Liver (tissue), 9 donors: Measurements from ENCODE around the gene CDK5R2. TPM values are rescaled to one million over a fixed set of nuclear protein-coding genes. Genes with fewer than 3 reads are reported as not detected.

ENCODE experiments used
- DNase-seq: peaks from one replicate; pipeline ENCODE4 v3.0.0-alpha.2; 2017; ENCODE audit warnings: low spot score
- H3K27ac ChIP-seq, 2 donors: one replicate each; pipeline ENCODE4 v1.7.0; 2013; ENCODE audit warnings: inconsistent platforms in 2 of 2, low read length in 2 of 2, control low read depth in 1 of 2, low read depth in 1 of 2, mild to moderate bottlenecking in 1 of 2
- H3K27me3 ChIP-seq, 4 donors: one replicate each; pipeline versions ENCODE4 v1.6.1 to v1.7.0; 2013; ENCODE audit warnings: low read length in 3 of 4, inconsistent platforms in 1 of 4, mild to moderate bottlenecking in 1 of 4, moderate library complexity in 1 of 4; ENCODE audit not compliant: control insufficient read depth in 4 of 4, insufficient read depth in 4 of 4
- H3K36me3 ChIP-seq, 4 donors: one replicate each; pipeline versions ENCODE4 v1.6.1 to v1.7.0; 2013; ENCODE audit warnings: low read length in 3 of 4, mild to moderate bottlenecking in 3 of 4, low read depth in 1 of 4, moderate library complexity in 1 of 4; ENCODE audit not compliant: control insufficient read depth in 4 of 4, insufficient read depth in 3 of 4
- H3K4me1 ChIP-seq, 4 donors: one replicate each; pipeline versions ENCODE4 v1.6.1 to v1.7.0; 2013; ENCODE audit warnings: low read length in 3 of 4, mild to moderate bottlenecking in 3 of 4, moderate library complexity in 1 of 4; ENCODE audit not compliant: control insufficient read depth in 4 of 4, insufficient read depth in 4 of 4
- H3K4me3 ChIP-seq, 3 donors: one replicate each; pipeline versions ENCODE4 v1.6.1 to v1.7.0; 2013; ENCODE audit warnings: low read length in 3 of 3, control low read depth in 1 of 3, low read depth in 1 of 3, mild to moderate bottlenecking in 1 of 3
- H3K9ac ChIP-seq, 2 donors: one replicate each; pipeline ENCODE4 v1.7.0; 2013; ENCODE audit warnings: low read length in 2 of 2, mild to moderate bottlenecking in 2 of 2, moderate library complexity in 2 of 2, control low read depth in 1 of 2, low read depth in 1 of 2
- H3K9me3 ChIP-seq, 4 donors: one replicate each; pipeline versions ENCODE4 v1.6.1 to v1.7.0; 2013; ENCODE audit warnings: low read length in 3 of 4; ENCODE audit not compliant: control insufficient read depth in 4 of 4
- EGR1 ChIP-seq, 2 donors: IDR thresholded peaks; 2 replicates each; pipeline ENCODE4 v1.6.1; 2016 to 2018; ENCODE audit warnings: antibody characterized with exemption in 2 of 2, low read depth in 2 of 2
- FOXA1 ChIP-seq: IDR thresholded peaks from 2 replicates; pipeline ENCODE4 v1.6.1; 2016; ENCODE audit warnings: antibody characterized with exemption
- GABPA ChIP-seq, 2 donors: IDR thresholded peaks in 1 of 2; conservative IDR thresholded peaks in 1 of 2; 2 replicates each; pipeline ENCODE4 v1.6.1; 2016; ENCODE audit warnings: antibody characterized with exemption in 2 of 2, mild to moderate bottlenecking in 1 of 2, moderate library complexity in 1 of 2
- HNF4A ChIP-seq, 2 donors: conservative IDR thresholded peaks; 2 replicates each; pipeline ENCODE4 v1.6.1; 2016; ENCODE audit warnings: antibody characterized with exemption in 2 of 2, mild to moderate bottlenecking in 2 of 2
- JUND ChIP-seq, 2 donors: IDR thresholded peaks; 2 replicates each; pipeline ENCODE4 v1.6.1; 2016; ENCODE audit warnings: antibody characterized with exemption in 2 of 2
- RXRA ChIP-seq, 2 donors: IDR thresholded peaks; 2 replicates each; pipeline ENCODE4 v1.6.1; 2017 to 2018; ENCODE audit warnings: antibody characterized with exemption in 2 of 2, mild to moderate bottlenecking in 1 of 2
- SP1 ChIP-seq: IDR thresholded peaks from 2 replicates; pipeline ENCODE4 v1.6.1; 2018; ENCODE audit warnings: antibody characterized with exemption, mild to moderate bottlenecking
- YY1 ChIP-seq: IDR thresholded peaks from 2 replicates; pipeline ENCODE4 v1.6.1; 2016; ENCODE audit warnings: antibody characterized with exemption, mild to moderate bottlenecking
- WGBS: extraction: QIAGEN DNeasy Blood & Tissue Kit; methylation state at CpG from one replicate; pipeline ENCODE4 v1.1.7; 2013; 5-methylcytosine and 5-hydroxymethylcytosine counted together
- polyA plus RNA-seq, 2 donors: library from polyadenylated mRNA; stranded (reverse) in 1 of 2; unstranded in 1 of 2; fragments of 200-250 nt in 1 of 2; fragments of >200 nt in 1 of 2; fragmentation: Nextera tagmentation in 1 of 2; extraction: Ambion mirVana in 1 of 2; gene quantifications; one replicate each; pipeline versions ENCODE4 v1.2.1 to v1.2.3, GENCODE V29; 2013 to 2015
- total RNA-seq, 2 donors: library from RNA; depleted of rRNA; stranded (reverse); fragments of >200 nt; gene quantifications; one replicate each; pipeline ENCODE4 v1.2.3, GENCODE V29; 2014
- TF ChIP-seq, protein P1 (sequence below): IDR thresholded peaks from 2 replicates; pipeline ENCODE4 v1.6.1; 2016; ENCODE audit warnings: antibody characterized with exemption, mild to moderate bottlenecking
- TF ChIP-seq, protein P2 (sequence below): fragments of 150-350 bp; IDR thresholded peaks from 2 replicates; pipeline ENCODE4 v1.5.1; 2017; ENCODE audit warnings: improper control_type of control experiment, low read depth, low read length; ENCODE audit not compliant: missing input control
- donor health status: healthy.
- donor health status: healthy.
- donor health status: healthy.
- donor health status: healthy.
- donor health status: healthy.

The CDK5R2 gene
- total and polyA plus RNA-seq, 4 donors, result not detected

DNA sequence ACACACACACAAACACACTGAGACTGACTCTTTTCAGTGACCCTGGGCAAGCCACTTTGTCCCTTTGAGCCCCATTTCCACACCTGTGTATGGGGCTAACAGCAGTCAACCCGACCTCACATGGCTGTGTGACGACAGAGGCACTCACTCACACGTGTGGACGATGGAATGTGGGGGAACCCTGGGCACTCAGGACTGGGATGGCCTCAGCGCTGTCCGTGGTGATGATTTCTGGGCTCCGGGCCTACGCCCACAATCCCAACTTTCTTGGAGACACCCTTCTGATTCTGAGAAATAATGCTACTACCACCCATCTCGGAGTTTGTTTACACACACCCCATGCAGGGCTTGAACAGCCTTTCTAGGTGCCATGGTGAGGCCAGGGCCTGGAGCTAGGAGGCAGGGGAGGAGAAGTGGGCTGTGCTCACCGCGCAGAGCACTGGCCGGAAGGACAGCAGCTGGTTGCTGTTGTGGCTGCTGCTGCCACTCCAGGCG, 32.3 kb downstream of the CDK5R2 start:
- Histone ChIP-seq H3K9me3 (no peaks in the 10 kb centered on the region), H3K36me3 (no peaks in the 10 kb centered on the region), H3K4me1 (peaks cover 11 to 24% (median 19%) of the 10 kb centered on the region in 4 donors), H3K27ac (no peak overlapping the region), H3K4me3 (no peak overlapping the region), H3K27me3 (peaks cover 10 to 29% (median 21%) of the 10 kb centered on the region in 4 donors), H3K9ac (no peak overlapping the region)
- no peak for DNase-seq
- TF ChIP-seq JUND (IDR thresholded peaks at IDR 0.05) (no peak), EGR1 (IDR thresholded peaks at IDR 0.05; ENCODE audit: low read depth in 2 of 2) (no peak)
- TF ChIP-seq, protein P1, sequence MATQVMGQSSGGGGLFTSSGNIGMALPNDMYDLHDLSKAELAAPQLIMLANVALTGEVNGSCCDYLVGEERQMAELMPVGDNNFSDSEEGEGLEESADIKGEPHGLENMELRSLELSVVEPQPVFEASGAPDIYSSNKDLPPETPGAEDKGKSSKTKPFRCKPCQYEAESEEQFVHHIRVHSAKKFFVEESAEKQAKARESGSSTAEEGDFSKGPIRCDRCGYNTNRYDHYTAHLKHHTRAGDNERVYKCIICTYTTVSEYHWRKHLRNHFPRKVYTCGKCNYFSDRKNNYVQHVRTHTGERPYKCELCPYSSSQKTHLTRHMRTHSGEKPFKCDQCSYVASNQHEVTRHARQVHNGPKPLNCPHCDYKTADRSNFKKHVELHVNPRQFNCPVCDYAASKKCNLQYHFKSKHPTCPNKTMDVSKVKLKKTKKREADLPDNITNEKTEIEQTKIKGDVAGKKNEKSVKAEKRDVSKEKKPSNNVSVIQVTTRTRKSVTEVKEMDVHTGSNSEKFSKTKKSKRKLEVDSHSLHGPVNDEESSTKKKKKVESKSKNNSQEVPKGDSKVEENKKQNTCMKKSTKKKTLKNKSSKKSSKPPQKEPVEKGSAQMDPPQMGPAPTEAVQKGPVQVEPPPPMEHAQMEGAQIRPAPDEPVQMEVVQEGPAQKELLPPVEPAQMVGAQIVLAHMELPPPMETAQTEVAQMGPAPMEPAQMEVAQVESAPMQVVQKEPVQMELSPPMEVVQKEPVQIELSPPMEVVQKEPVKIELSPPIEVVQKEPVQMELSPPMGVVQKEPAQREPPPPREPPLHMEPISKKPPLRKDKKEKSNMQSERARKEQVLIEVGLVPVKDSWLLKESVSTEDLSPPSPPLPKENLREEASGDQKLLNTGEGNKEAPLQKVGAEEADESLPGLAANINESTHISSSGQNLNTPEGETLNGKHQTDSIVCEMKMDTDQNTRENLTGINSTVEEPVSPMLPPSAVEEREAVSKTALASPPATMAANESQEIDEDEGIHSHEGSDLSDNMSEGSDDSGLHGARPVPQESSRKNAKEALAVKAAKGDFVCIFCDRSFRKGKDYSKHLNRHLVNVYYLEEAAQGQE, result peak; percentile 84
- WGBS, result 18% methylated on average over 13 of the region's 13 CpGs

DNA sequence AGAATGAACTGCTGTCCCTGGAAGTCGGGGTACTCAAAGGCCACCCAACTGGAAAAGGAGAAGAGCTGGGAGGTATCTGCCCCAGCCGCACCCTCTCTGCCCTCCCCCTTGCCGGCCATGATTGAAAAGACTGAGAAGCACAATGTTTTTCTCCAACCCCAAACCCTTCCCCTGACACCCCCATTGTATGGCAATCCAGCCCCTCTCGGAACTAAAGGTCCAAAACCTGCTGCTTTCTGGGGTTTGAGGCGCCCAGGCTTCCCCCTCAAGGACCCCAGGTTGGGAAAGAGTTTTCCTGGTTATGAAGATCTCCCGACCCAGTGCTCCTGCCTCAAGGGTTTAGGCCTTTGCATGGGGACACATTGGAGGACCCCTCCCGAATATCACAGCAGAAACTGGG, 32.7 kb downstream of the CDK5R2 start:
- peaks cover 10 to 26% (median 19%) of the 10 kb centered on the region in 4 donors for H3K27me3 ChIP-seq
- DNase-seq, result no peak
- no peak overlapping the region for H3K27ac ChIP-seq

More for the DNA sequence above, 32.7 kb downstream of the CDK5R2 start:
- Histone ChIP-seq H3K36me3 (no peaks in the 10 kb centered on the region), H3K4me1 (peaks cover 11 to 27% (median 19%) of the 10 kb centered on the region in 4 donors), H3K9ac (no peak overlapping the region), H3K4me3 (no peak overlapping the region), H3K9me3 (no peaks in the 10 kb centered on the region)
- TF ChIP-seq YY1 (no peak), HNF4A (conservative IDR thresholded peaks at IDR 0.05) (no peak), GABPA (IDR thresholded peaks at IDR 0.05 in 1 of 2, conservative IDR thresholded peaks at IDR 0.05 in 1 of 2) (no peak), RXRA (IDR thresholded peaks at IDR 0.05) (no peak), FOXA1 (no peak), SP1 (no peak)
- TF ChIP-seq, protein P1, result no peak
- TF ChIP-seq, protein P2, sequence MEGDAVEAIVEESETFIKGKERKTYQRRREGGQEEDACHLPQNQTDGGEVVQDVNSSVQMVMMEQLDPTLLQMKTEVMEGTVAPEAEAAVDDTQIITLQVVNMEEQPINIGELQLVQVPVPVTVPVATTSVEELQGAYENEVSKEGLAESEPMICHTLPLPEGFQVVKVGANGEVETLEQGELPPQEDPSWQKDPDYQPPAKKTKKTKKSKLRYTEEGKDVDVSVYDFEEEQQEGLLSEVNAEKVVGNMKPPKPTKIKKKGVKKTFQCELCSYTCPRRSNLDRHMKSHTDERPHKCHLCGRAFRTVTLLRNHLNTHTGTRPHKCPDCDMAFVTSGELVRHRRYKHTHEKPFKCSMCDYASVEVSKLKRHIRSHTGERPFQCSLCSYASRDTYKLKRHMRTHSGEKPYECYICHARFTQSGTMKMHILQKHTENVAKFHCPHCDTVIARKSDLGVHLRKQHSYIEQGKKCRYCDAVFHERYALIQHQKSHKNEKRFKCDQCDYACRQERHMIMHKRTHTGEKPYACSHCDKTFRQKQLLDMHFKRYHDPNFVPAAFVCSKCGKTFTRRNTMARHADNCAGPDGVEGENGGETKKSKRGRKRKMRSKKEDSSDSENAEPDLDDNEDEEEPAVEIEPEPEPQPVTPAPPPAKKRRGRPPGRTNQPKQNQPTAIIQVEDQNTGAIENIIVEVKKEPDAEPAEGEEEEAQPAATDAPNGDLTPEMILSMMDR, result no peak
- WGBS, result 13% methylated on average over 7 of the region's 7 CpGs
